NCI-H446 treated with DMSO at 0.1 percent for 48 hours (cell line): ENCODE data around the gene AMELX.

Experiments used
- DNase-seq: peaks from one replicate; lab custom pipeline; 2025; lab: John Stamatoyannopoulos, UW

Gene AMELX

GRCh38 chrX:11309220-11309619, 16.0 kb downstream of the AMELX start:
- DNase-seq: no peak

- no peak for DNase-seq
Observed at GRCh38 chrX:11311706-11312105, 18.5 kb downstream of the AMELX start.

- no peak for DNase-seq
Observed at GRCh38 chrX:11319806-11320520, 26.8 kb downstream of the AMELX start.

GRCh38 chrX:11321986-11322385, 28.8 kb downstream of the AMELX start:
- DNase-seq: no peak

GRCh38 chrX:11328134-11328533, 34.9 kb downstream of the AMELX start:
- DNase-seq: no peak

GRCh38 chrX:11329021-11329420, 35.8 kb downstream of the AMELX start:
- no peak for DNase-seq

- DNase-seq: no peak
Observed at GRCh38 chrX:11331788-11332187, 38.6 kb downstream of the AMELX start.

- no peak for DNase-seq
Observed at GRCh38 chrX:11334165-11334564, 41.0 kb downstream of the AMELX start.

- no peak for DNase-seq
Observed at GRCh38 chrX:11336201-11336600, 43.0 kb downstream of the AMELX start.

- no peak for DNase-seq
Observed at GRCh38 chrX:11337292-11338009, 44.2 kb downstream of the AMELX start.

- DNase-seq: no peak
Observed at GRCh38 chrX:11341274-11342201, 48.3 kb downstream of the AMELX start.

- DNase-seq: no peak
Observed at GRCh38 chrX:11342673-11343072, 49.5 kb downstream of the AMELX start.

GRCh38 chrX:11346121-11346682, 53.0 kb downstream of the AMELX start:
- DNase-seq: no peak

GRCh38 chrX:11347300-11347699, 54.1 kb downstream of the AMELX start:
- DNase-seq: no peak

- no peak for DNase-seq
Observed at GRCh38 chrX:11349020-11349419, 55.8 kb downstream of the AMELX start.

- DNase-seq: no peak
Observed at GRCh38 chrX:11349661-11350337, 56.6 kb downstream of the AMELX start.
